ENCODE measurements around the gene LRRC75A.
"Not testable (repeated sequence)": the region's sequence is repeated elsewhere in the genome, so short reads cannot be mapped to it uniquely, and the experiment has no call there.

LRRC75A gene

DNA sequence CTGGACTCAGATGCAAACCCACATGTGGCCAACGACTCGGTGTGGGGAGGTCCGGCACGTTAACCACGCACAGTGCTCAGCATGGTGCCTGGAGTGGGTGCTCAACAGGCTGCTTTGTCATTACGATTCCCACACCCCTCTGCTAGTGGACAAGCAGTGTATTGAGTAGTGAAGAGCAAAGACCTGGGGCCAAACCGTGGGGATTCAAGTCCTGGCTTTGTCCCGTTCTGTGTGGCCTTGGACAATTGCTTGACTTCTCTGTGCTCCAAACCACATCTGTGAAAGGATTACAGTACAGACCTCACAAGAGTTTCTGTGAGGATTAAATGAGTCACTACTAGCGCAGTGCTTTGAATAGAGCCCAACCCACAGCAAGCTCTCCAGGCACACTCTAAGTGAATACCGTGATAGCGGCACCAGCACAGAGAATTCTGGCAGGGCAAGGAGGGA, 42.8 kb downstream of the LRRC75A start:
- no peak for DNase-seq

DNA sequence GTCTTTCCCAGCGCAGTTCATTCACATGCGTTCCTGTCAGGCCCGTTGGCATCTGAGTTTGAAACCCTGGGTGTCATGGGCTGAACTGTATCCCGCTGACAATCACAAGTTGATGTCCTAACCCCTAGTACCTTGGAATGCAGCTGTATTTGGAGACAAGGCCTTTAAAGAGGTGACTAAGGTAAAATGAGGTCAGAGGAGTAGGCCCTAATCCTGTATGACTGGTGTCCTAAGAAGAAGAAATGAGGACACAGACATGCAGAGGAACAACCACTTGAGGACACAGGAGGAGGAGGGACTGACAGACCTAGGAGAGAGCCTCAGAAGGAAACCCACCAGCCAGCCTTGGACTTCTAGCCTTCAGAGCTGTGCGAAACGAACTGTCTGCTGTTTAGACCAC, 43.5 kb downstream of the LRRC75A start:
- DNase-seq, result no peak

DNA sequence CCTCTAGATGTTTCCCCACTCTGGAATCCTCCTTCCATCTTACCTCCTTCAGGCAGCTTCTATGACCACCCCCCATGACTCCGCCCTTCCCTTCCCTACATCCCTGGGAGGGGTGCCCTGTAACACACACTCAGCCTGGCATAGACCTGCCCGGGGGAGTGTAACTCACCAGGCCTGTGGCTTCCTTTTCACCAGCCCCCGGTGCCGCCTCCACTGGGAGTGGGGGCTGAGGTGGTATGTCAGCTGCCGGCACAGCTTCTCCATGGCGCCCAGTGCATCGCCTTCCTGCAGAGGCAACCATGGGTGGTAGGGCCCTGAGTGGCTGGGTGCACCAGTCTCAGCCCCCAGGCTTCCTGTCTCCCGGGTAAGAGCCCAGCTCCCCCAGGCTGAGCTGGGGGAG, 44.3 kb downstream of the LRRC75A start:
- no peak for DNase-seq

DNA sequence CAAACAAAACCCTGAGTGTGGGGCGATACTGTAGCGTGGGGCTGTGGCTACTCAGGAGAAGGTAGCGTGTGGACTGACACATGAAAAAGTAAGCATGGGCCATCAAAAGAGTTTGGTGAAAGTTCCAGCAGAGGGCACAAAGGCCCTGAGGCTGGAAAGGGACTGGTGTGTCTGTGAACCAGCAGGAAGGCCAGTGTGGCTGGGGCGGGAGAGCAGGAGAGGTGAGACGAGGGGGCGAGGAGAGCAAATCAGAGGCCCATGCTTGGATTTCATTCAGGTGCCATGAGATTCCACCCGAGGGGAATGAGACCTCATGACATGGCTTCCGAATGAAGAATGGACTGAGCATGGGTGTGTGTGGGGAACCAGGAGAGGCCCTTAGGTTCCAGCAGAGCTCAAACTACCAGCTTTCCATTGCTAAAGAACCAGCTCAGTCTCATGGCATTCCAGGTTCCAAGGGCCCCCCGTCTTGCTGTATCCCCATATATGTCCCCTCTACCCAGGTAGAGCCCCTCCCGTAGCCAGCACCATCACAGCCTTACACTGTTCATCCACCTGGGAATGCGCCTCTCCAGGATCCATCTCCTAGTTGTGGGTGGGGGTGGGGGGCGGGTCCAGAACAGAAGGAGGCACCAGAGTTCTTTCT, 45.5 kb downstream of the LRRC75A start:
- no peak for DNase-seq

DNA sequence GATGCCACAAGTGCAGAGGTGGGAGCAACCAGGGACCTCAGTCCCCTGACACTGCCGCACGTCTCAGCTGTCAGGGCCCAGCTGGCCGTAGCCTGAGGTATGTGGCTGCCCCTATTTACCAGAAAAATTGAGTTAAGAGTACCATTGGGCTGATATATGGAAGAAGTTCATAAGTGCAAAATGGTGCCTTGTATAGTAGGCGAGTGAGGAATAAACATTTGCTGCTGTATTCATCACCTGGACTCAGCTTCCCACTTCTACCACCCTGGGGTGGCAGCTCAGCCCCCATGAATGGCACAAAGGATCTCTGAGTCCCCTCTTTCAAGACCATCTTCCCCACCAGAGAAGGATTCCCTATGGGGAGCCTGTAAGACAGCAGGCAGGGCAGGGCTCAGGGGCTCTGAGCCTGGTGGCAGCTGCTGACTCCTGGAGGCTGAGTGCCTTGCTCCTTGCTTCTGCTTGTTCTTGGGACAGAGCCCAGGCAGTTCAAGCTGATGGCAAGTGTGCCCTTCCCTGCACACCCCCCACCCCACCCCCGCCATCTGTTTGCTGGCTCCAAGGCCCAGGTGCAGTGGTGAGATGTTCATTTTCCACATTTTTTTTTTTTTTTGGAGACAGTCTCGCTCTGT, 47.6 kb downstream of the LRRC75A start:
- no peak for DNase-seq

DNA sequence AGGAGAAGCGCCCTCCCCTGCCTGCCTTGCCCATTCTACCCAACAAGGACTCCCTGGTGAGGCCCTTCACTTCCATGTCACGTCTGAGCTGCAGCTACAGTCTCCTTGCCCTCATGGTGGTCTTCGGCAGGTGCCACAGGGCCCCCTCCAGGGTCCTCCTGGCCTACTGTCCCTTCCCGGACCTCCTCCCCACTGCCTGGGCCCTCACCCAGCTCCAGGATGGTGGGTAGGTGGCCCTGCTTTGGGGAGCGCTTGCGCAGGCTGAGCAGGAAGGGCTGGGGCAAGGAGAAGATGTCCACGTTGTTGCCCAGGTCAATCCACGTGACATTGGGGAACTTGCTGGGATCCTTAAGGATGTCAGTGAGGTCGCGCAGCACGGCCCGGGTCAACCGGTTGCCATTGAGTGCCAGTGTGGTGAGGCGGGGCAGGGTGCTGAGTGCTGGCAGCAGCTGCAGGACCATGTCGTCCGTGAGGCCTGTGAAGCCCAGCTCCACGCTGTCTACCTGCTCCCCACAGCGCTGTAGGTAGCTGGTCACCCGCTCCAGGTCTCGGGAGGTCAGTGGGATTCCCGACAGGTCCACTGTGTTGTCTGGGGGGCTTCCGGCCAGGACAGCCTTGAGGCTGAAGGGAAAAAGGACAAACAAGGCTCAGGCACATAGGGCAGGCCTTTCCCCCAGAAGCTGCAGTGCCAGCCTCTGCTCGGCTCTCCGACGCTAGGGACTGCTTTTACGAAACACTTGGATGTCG, 48.3 kb downstream of the LRRC75A start:
- no peak for DNase-seq

DNA sequence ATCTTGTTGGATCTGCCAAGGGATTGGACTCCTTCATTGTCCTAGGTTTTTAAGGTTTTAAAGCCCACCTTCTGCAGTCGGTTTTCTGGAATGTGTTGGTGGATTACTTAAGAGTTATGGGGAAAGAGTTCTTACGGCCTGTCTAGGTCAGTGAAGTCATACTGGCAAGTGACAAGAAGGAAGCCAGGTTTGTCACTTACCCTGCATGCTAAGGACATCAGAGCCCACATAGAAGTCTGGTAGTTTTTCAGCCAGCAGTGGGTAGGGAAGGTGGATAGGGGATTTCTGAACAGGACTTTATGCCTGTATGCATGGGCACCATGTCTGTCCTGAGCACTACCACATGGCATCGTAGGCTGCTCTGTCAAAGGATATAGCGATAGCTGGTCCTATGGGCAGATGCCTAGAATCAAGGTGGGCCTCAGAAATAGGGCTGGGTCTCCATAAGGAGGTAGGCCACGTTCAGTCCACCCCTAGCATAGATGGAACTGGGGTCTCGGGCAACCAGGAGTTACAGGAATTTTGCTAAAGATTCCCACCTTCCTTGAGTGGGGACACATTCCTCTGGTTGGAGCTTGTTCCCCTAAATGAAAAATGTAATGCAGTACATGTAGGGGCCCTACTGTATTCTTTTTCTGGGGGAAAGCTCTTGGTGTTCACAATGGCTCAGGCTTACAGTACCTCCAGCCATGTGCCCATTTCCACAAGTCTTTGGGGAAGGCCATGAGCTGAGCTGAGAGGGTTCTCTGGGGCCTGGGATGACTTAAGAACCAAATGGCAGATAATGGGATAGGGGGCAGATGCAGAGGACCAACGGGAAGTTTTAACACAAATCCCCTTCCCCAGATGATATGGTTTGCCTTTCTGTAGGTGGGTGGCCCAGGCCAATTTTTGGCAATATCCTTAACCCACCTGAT, 49.1 kb downstream of the LRRC75A start:
- no peak for DNase-seq

DNA sequence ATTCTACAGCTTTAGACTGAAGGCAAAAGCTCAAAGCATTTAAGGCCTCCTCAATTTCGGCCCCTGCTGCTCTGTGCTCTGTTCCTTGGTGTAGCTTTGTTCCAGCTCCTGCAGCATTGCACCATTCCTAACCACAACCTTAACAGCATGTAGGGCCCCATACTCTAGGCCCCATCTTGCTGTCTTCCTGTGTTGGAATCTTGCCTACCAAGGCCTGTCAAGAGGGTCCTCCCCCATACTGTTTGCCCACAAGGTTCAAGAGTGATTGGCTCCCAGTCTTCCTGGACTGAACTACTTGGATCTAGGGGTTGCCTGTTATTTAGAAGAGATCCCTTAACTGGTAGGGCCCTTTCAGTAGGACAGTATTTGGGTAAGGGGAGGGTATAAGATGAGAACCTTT, 49.9 kb downstream of the LRRC75A start:
- DNase-seq, result peak; percentile 31 to 38

DNA sequence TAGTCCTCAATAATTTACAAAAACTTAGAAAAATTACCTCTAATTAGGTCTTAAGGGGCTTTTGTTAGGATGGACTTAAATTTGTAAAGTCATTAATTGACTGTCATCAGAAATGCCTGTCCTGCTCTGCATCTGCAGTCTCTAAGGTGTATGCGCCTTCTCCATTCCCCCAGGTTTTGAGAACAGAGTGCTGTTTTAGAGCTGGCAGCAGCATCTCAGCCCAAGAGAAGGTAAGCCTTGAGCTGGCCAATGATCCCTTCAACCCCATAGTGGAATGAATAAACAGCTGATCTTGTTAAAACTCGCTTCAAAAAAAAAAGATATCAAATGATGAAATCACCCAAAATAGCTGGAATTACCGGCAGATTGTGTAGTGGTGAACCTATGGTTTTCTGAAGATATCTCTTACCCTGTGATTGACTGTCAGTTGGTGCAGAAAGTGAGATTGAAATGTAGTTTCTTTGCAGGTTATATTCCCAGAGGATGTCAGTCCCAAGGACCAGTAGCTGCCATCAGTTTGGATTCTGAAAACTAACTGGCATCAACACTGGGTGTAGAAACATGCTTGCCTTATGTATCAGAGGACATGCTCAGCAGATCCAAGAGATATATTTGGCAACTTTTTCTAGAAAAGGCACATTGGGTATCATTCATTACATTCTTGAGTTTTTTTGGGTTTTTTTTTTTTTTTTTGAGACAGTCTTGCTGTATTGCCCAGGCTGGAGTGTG, 50.9 kb downstream of the LRRC75A start:
- no peak for DNase-seq

DNA sequence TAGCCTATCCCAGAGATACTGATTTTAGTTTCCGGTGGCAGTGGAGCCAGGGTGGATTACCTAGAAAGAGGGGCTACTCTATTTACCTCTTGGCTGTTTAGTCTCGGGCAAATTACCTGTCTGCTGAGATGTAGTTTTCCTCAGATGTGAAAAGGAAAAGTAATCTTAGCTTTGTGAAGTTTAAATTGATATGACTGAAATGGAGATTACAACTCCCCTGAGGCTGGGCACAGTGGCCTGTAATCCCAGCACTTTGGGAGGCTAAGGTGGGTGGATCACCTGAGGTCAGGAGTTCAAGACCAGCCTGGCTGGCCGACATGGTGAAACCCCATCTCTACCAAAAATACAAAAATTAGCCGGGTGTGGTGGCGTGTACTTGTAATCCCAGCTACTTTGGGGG, 51.6 kb downstream of the LRRC75A start:
- not testable (repeated sequence) for DNase-seq

DNA sequence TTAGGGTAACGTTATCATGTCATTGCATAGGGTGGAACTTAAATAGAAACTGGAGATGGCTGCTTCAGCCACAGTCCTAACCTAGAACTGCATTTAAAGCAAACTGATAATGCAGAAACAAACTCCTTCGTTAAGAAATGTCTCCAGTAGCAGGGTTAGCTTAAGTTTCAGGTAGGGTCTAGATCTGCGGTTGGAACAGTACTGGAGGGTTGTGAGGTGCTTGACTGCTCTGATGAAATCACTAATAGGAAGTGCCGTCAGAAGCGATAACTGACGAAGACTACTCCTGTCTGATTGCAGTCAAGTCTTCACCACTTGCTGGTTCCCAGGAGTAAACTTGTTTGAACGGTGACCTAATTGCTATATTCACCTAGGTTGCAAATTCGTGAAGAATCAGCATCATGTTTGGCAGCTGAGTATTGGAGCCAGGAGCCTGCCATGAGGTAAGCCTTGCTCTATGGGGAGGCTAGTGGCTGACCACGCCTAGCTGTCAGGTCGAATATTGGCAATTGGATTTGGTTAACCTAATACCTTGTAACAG, 52.1 kb downstream of the LRRC75A start:
- DNase-seq, result no peak

DNA sequence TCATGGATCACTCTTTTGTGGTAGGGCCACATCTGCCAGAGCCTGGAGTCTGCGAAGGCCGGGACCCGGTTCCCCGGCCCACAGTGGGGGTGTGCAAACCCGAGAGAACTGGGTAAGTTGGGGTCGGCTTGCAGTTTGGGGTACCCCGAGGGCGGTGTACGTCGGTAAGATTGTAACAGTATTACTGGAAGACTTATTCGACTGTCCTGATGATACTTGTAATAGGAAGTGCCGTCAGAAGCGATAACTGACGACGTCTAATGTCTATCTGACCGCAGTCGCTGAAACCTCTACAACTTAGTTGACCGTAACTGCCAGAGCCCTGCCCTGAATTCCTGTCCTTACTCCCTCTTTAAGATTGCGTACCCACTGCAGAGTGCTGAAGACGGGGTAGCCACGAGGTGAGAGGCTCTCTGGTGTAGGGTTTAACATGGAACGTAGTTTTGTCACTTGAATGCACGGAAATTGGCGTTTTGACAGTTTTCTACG, 52.6 kb downstream of the LRRC75A start:
- DNase-seq, result no peak

DNA sequence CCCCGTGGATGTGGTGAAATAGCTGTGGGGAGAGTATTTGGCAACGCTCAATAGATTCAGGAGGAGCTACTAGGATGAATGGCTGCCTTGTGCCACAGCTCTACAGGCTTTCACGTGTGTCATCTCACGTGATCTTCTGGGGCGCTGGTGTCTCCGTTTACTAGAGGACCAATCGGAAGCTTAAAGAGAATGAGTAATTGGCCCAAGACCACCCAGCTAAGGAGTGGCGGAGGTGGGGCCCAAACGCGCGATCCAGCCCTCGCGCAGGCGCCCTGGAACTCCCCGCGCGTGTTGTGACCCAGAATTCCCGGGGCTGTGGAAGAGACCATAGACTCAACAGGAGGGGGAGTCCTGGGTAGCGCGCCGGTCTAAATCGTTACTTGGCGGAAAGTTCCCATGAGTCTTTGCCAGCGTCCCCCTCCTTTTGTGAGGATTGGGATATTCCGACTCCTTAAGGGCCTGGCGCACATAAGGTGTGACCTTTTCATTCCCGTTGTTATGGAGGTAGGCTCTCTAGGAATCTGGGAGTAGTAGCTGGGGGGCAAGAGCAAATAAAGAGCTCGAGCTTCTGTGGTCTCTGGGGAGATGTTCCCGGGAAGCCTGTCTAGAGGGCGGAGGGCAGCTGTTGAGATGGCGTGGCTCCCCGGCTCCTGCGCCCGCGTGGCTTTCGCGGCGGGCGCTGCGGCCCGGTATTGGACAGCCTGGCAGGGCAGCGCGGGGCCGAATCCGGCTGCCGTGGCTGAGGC, 53.3 kb downstream of the LRRC75A start:
- DNase-seq, result peak; percentile 83 to 88

DNA sequence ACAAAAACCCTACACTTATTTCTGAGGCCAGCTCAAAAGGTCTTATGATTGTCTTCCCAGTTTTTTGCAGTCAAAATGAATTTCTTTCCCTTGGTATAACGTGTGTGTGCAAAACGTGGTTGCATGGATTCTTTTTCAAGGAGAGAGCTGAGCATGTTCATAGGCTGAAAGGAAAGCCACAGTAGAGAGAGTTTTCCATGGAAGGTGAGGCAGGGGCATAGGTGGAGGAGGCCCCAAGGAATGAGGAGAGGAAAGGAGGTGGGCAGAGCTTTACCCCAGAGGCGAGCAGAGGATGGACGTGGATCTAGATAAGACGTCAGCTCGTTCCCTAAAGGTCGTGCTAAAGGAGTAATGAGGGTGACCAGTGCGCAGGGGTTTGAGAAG, 53.8 kb downstream of the LRRC75A start:
- no peak for DNase-seq

DNA sequence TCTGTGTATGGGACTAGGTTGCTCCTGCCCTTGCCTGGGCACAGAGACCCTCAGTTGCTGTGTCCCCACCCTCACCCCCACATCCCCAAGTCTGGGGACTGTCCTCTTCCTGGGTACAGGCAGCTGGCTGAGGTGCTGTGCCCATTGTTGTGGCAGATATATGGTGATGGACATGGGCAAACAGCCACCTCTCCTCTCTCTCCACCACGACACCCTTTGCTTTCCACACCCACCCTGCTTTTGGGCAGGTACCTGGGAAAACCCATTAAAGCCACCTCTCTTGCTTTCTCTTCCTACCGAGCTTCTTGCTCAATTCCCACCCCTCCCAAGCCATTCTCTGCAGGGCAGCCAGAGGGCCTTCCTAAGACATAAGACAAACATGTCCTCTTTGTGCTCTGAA, 54.9 kb downstream of the LRRC75A start:
- no peak for DNase-seq

DNA sequence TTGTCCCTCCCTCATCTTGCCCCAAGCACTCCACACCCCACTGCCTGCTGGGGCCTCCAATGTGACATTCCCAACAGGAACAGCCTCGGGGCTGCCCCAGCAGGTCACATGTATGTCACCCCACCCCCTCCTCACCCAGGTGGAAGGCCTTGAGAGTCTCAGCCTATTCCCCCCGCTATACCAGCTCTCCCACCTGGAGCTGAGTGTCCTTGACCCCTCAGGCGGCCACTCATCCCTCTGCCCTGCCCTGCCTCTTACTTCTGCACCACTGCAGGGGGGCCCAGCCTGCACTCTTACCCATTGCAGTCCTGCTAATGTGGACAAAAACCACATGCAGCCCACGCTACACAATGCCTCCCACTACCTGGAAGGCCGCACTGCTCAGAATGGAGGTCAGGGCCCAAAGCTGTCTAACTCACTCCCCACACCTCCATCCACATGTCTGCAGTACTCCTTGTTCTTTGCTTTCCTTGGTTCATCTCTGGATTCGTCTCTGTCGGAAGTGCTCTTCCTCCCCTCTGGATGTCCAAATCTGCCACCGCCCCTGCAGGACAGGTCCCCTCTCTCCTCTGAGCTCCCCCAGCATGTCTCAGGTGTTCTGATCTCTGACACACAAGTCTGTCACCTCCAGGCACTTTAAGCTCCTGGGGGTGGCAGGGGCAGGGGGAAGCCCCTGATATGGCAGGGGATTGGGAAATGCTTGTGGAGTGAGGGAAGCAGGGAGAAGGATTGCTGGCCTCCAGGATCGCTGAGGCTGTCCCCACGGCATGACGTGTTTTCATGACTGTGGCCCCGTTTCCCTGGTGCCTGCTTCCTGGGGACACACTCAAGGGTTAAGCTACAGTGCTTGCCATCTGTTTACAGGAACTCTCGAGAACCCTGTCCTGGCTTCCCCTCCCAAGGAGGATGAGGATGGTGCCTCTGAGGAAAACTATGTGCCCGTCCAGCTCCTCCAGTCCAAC, 55.8 kb downstream of the LRRC75A start:
- DNase-seq, result no peak

DNA sequence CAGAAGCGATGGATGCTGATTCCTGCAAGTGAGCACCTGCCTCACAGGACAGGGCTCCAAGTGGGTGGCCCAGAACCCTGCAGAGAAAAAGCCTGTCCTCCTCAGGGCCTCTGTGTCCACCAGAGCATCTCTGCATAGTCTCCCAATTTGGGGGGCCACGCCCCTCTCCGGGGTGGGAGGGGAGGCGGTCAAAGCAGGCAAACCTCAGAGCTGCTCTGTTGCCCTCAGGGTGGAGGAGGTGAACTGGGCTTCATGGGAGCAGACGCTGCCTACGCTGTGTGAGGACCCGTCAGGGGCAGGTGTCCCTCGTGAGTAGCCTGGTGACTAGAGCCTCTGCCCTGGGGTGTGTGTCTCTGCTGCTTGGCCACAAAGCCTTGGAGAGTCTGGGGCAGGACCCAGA, 57.3 kb downstream of the LRRC75A start:
- no peak for DNase-seq

DNA sequence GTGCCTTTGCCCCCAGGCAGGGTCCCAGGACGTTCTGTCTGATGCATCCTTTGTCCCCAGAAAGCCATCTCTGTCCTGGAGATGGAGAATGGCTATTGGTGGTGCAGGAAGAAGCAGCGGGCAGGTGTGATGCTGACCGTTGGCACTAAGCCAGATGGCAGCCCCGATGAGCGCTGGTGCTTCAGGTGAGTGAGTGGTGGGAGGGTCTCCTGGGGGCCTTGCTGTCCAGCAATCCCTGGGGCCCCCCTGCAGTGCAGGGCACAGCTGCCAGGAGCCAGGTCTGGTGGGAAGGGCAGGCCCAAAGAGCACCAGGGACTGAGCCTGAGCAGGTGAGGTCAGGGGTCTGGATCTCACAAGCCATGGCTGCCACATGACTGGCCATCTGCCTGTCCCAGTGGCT, 58.5 kb downstream of the LRRC75A start:
- DNase-seq, result no peak

DNA sequence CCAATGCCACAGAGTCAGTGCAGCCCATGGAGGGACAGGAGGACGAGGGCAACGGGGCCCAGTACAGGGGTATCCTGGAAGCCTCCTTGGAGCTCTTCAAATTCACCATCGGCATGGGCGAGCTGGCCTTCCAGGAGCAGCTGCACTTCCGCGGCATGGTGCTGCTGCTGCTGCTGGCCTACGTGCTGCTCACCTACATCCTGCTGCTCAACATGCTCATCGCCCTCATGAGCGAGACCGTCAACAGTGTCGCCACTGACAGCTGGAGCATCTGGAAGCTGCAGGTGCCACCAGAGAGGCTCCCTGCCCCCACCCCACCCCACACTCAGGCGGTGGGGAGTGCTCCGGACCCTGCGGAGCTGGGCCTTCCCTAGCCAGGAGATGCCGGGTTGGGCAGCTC, 60.0 kb downstream of the LRRC75A start:
- no peak for DNase-seq

DNA sequence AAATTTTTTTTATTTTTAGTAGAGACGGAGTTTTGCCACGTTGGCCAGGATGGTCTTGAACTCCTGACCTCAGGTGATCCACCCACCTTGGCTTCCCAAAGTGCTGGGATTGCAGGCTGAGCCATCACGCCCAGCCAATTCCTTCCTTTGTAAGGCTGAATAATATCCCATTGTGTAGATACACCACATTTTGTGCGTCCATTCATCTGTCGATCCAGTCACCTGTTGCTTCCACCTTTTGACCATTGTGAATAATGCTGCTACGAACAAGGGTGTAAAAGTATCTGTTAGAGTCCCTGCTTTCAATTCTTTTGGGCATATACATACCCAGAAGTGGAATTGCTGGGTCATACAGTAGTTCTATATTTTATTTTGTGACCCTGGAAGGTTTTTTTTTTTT, 61.3 kb downstream of the LRRC75A start:
- DNase-seq, result no peak

Measured in AML-193 (cell line).